Stimulated activated CD4-positive, alpha-beta T cell treated with anti-CD3 and anti-CD28 coated beads, TNF-alpha, amount 100 ng/mL, for 24 hours (primary cell): ENCODE results near the gene ZNF8.
A peak's percentile ranks its signal among the peaks of the same experiment; 100 is the strongest.
"Not testable (repeated sequence)": the region's sequence is repeated elsewhere in the genome, so short reads cannot be mapped to it uniquely, and the experiment has no call there.

Experiments
- DNase-seq, 3 experiments: peaks; one replicate each; pipeline ENCODE4 v3.0.0-alpha.2; 2020; ENCODE audit warnings: low read depth in 3 of 3

The ZNF8 gene

DNA sequence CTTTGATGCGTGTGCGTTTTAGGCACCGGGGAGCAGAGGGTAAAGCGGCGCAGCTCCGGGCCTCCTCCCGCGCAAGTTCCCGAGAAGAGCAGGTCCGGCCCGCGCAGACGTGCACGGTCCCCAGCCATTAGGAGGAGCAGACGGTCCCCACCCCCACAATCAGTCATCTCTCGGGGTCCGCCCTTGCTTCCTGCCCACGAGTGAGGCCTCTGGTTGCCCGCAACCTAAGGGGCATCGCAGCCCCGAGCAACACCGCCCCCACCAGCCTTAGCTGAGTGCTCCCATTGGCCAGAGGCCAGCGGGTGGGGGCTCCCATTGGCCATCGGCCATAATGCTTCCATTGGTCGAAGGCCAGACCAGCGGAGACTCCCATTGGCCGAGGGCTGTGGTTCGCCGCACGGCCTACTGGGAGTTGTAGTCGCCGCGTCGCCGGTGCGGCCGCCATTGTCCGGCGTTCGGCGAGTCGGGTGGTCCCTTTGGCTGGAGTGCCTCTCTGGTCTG lies at the start of gene ZNF8:
Gene ZNF8, plus strand, starts transcription at position 415 of the 501 bp plus-strand sequence. CDS start 127 bp downstream, outside the sequence.
- DNase-seq = peak; percentile 94 to 98 (median 96)

DNA sequence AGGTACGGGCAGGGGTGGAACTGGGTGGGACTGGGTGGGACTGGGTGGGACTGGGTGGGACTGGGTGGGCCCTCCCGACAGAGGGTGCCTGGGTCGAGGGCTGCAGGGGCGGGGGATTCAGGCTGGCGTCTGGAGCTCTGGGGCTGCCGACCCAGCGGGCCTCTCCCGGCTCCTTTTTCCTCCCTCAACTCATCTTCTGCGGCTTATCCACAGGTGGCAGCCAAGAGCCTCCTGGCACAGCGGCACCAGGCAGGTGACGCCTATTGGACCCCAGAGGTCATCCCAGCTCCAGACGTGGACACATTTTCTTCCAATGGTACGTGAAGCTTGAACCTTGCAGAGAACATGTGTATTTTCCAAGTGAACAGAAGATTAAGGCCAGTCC lies 49.5 kb upstream of the ZNF8 start:
- DNase-seq = peak in 1 of 3 experiments; percentile 11

DNA sequence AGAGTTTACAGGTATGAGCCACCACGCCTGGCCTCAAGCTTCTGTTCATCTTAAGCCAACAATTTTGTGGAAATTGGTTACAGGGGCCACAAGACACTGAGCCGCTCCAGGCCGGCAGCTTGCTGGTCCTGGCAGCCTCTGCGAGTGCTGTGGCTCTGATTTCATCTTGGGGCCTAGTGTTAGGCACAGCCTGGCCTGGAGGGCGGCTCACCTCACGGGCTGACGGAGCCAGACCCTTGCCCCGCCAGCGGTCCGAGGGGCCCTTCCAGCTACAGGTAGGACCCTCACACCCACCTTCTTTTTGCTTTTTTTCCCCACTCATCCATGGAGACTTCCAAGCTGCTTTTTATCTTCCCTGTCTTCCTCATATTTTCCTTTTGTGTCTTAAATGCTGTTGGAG lies 41.4 kb upstream of the ZNF8 start:
- DNase-seq = no peak

DNA sequence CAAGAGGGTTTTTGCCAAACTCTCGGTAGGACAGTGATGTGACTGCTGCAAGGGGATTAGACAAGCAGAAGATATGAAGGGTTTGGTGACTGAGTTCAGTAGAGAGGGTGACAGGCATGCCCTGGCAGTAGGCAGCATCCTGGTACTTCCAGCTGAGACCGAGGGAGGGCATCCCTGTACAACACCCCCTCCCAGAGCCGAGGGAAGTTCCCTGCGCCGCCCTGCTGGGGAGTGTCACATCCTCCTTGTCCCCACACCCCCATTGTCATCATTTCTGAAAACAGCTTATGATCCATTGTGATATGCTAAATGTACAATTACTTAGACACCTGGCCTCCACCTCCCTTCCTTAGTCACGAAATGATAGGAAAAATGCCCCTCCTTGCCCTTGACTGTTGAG lies 35.4 kb upstream of the ZNF8 start:
- no peak for DNase-seq

- no peak for DNase-seq
Observed at GRCh38 chr19:58248886-58249285, 29.9 kb upstream of the ZNF8 start.

- DNase-seq = no peak
Observed at GRCh38 chr19:58252102-58252685, 26.6 kb upstream of the ZNF8 start.

GRCh38 chr19:58258259-58258658 lies 20.5 kb upstream of the ZNF8 start:
- not testable (repeated sequence) for DNase-seq

- DNase-seq = no peak
Observed at GRCh38 chr19:58261600-58261967, 17.2 kb upstream of the ZNF8 start.

DNA sequence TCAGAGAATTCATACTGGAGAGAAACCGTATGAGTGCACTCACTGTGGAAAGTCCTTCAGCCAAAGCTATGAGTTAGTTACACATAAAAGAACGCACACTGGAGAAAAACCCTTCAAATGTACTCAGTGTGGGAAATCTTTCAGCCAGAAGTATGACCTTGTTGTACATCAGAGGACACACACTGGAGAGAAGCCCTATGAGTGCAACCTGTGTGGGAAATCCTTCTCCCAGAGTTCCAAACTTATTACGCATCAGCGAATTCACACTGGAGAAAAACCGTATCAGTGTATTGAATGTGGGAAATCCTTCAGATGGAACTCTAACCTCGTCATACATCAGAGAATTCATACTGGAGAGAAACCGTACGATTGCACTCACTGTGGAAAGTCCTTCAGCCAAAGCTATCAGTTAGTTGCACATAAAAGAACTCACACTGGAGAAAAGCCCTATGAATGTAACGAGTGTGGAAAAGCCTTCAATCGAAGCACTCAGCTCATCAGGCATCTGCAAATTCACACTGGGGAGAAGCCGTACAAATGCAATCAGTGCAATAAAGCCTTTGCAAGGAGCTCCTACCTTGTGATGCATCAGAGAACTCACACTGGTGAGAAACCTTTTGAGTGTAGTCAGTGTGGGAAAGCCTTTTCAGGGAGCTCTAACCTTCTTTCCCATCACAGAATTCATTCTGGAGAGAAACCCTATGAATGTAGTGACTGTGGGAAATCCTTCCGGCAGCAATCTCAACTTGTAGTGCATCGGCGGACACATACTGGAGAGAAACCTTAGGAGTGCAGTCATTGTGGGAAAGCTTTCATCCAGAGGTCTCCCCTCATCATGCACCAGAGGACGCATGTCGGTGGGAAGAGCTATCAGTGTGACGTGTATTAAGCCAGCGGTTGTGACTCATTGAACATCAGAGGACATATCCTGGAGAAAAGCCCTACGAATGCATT lies 16.5 kb upstream of the ZNF8 start:
- no peak for DNase-seq

DNA sequence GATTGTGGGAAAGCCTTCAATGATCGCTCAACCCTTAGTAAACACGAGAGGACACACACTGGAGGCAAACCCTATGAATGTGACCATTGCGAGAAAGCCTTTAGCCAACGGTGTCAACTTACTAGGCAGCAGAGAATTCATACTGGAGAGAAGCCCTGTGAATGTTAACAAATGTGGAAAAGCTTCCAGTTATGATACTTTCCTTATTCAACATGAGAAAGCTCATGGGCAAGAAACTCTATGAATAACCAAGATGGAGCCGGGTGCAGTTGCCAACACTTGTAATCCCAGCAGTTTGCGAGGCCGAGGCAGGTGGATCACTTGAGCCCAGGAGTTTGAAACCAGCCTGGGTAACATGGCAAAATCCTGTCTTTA lies 15.8 kb upstream of the ZNF8 start:
- no peak for DNase-seq

DNA sequence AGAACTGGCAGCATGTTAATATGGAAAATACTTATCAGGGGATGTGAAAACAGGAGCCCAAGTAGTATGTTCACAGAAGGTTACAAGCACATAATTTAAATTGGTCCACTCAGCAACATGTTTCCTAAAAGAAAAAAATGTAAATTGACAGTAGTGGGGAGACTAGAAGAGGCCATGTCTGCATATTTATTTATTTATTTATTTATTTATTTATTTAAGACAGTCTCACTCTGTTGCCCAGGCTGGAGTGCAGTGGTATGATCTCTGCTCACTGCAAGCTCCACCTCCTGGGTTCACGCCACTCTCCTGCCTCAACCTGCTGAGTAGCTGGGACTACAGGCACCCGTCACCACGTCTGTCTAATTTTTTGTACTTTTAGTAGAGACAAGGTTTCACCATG lies 13.7 kb upstream of the ZNF8 start:
- no peak for DNase-seq

- DNase-seq = no peak
Observed at GRCh38 chr19:58268344-58268743, 10.4 kb upstream of the ZNF8 start.

GRCh38 chr19:58274771-58275201 lies 4.0 kb upstream of the ZNF8 start:
- no peak for DNase-seq

GRCh38 chr19:58275564-58275963 lies 3.2 kb upstream of the ZNF8 start:
- DNase-seq = no peak

DNA sequence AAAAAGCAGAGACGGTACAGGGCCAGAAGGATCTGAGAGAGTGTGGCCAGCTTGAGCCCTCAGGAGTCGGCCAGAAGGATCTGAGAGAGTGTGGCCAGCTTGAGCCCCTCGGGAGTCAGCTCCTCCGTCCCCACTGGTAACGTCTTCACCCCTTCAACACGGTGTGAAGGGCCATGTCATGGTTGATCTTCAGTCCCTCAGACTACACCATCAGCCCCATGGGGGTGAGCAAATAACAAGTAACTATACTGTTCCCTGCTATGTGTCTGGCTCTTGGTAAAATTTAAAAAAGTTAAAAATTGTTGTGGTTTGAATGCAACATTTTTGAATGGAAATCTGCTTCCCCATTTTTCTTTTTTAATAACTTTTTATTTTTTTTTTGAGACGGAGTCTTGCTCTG lies 1.6 kb upstream of the ZNF8 start:
- no peak for DNase-seq

DNA sequence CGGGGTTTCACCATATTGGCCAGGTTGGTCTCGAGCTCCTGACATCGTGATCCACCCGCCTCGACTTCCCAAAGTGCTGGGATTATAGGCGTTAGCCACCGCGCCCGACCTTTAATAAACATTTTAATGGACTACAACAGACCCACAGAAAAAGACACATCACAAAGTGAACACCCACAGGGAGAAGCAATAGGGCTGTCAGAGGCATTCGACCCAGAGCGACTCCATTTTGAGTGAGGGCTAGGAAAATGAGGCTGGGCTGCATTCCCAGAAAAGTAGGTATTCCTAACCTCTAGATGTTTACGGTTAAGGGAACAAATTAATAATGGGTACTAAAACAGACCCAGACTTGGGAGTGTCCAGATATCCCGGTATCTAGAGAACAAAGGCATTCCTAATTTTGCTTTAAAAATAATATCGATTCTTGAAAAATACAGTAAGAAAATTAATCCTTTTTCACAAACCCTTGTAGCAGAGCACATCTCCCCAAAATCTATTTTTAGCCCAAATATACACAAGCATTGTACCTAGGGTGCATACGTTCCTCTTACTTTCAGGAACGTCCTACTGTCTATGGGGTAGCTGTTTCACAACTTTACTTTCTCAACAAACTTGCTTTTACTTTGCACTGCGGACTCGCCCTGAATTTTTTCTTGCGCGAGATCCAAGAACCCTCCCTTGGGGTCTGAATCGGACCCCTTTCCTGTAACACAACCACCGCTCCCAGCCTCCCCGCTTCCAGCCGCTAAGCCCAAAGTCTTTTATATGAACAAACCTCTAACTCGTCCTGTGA lies 811 bp upstream of the ZNF8 start:
- no peak for DNase-seq

DNA sequence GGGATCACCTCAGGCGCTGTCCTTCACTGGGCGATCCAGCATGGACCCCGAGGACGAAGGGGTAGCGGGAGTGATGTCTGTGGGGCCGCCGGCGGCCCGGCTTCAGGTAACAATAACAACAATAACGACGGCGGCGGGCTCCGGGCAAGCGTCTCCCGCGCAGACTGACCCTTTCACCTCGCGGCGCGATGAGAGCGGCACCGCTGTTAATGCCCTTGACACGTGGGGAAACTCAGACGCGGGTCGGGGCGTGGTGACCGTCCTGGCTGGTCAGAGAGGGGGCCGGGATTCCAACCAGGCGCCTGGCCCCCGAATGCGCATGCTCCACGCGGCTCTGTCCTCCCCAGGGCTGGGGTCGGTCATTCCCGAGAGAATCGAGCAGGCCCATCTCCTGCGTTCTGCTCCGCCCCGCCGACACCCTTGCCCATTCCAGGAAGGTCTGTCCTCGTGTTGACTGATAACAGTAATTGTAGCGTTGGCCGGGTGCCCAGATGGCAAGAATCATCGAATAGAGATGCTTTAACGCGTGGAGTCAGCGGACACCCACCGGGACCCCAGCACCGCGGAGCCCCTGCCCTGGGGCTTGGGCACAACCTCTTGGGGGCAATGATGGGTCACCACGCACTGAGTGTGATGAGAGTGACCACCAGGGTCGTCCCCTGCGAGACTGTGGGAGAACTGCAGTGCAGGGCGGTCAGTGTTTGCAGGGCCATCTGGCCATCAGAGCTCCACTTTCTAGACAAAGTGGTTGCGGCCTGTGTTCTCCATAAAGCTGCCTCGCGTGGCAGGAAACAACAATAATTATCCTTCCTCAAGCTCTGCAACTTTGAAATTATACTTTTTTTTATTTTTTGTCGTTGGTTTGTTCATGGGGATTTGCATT lies 528 bp downstream of the ZNF8 start:
- peak; percentile 12 to 42 (median 14) for DNase-seq

GRCh38 chr19:58279925-58280316 lies 1.2 kb downstream of the ZNF8 start:
- no peak for DNase-seq

DNA sequence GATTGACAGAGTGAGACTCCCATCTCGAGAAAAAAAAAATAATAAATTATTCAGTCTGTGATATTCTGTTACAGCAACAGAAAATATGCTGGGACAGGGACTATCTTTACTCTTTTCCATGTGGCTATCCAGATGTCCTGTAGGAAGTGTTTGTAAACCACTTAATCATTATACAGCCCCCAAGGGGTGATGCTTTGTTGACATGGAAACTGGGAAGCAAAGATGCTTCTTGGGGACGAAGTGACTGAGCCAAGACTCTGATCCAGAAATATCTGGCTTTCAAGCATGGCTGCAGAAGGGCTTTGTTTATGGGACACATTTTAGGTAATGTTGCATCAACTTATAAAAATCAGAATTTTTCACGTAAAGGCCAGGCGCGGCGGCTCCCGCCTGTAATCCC lies 5.4 kb downstream of the ZNF8 start:
- DNase-seq = no peak

DNA sequence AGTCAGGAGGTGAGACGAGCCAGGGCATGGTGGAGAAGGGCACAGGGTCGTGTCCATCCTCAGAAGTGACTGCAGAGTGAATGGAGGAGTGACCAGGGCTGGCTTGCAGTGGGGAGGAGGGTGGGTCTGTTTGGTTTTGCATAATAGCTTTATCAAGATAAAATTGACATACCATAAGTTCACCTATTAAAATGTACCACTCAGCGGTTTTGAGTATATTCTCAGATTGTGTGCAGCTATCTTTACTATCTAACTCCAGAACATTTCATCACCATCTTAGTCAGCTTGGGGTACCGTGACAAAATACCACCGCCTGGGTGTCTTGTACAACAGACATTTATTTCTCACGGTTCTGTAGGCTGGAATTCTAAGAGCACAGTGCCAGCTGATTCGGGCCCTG lies 13.2 kb downstream of the ZNF8 start:
- no peak for DNase-seq

DNA sequence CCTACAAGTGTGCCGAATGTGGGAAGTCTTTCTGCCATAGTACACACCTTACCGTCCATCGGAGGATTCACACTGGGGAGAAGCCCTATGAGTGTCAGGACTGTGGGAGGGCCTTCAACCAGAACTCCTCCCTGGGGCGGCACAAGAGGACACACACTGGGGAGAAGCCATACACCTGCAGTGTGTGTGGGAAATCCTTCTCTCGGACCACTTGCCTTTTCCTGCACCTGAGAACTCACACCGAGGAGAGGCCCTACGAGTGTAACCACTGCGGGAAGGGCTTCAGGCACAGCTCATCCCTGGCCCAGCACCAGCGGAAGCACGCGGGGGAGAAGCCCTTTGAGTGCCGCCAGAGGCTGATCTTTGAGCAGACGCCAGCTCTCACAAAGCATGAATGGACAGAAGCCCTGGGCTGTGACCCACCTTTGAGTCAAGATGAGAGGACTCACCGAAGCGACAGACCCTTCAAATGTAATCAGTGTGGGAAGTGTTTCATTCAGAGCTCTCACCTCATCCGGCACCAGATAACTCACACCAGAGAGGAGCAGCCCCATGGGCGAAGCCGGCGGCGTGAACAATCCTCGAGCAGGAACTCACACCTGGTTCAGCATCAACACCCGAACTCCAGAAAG lies 16.1 kb downstream of the ZNF8 start:
- DNase-seq = no peak
